Stimulated activated CD8-positive, alpha-beta memory T cell treated with anti-CD3 and anti-CD28 coated beads, Interleukin-2, amount 100 ng/mL, for 1 hour (primary cell): ENCODE data around the gene OR10A3.
"Not testable (repeated sequence)": the region's sequence is repeated elsewhere in the genome, so short reads cannot be mapped to it uniquely, and the experiment has no call there.

Source experiments
- DNase-seq, 2 donors: peaks; one replicate each; pipeline ENCODE4 v3.0.0-alpha.2; 2020; ENCODE audit warnings: low read depth in 2 of 2

The OR10A3 gene

GRCh38 chr11:7941608-7942007, at the start of gene OR10A3:
Gene OR10A3 (minus strand): TSS chr11:7941708. CDS start chr11:7939520, 2,188 bp downstream.
- no peak for DNase-seq

- not testable (repeated sequence) for DNase-seq
Observed at GRCh38 chr11:7987560-7987883, 46.0 kb upstream of the OR10A3 start.

DNA sequence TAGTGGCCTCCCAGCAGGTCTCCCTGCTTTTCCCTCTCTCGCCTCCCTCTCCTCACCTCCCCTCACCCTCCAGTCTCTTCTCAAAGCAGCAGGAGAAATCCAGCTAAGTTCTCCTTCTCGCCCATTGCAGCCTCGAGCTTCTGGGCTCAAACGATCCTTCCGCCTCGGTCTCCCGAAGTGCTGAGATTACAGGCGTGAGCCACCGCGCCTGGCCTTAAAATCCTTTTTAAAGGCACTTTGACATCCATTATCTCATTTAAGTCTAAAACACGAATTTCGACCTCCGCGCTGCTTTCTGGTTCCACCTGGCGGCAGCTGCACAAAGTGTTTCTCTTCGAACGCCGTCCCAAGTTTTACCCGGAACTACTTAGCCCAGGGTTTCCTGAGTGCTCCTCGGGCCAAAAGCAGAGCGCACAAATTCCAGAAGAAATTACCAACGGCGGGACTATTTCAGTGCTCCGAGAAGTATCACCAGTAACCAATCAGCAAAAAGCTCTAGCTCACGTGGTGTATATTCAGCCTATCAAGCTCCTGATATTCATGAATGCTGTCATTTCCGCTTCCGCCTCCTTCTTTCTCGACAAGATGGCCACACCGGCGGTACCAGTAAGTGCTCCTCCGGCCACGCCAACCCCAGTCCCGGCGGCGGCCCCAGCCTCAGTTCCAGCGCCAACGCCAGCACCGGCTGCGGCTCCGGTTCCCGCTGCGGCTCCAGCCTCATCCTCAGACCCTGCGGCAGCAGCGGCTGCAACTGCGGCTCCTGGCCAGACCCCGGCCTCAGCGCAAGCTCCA, 45.5 kb upstream of the OR10A3 start, which contains the start of gene EIF3F:
Gene EIF3F, plus strand, starts transcription at position 570 of the 792 bp plus-strand sequence. Its CDS starts 16 bp downstream, at position 586.
- DNase-seq = peak; percentile 70 to 77

GRCh38 chr11:7983832-7984590, 42.5 kb upstream of the OR10A3 start:
- DNase-seq = no peak

DNA sequence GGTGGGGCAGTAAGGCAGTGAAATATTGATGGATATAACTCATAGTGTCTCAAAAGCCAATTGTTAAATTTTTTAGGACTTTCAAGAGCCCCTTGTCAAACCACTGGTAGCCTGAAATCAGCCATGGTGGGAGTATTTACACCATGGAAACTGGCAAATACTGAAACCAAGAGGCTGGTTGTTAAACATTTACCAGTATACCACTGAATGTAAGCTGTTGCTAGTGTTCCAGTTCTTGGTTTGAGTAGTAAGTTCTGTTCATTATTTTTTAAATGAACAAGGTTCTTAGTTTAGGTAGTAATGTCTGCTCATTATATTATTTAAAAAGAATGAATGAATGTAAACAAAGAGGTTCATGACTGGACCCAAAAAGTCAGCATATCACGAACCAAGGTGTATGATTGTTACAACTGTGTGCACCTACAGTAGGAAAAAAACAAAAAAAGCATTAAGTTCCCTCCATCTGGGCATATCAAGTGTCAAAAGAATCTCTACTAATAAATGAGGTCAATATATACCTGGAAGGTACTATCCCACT, 41.1 kb upstream of the OR10A3 start:
- DNase-seq = no peak

- no peak for DNase-seq
Observed at GRCh38 chr11:7981619-7982157, 40.2 kb upstream of the OR10A3 start.

- no peak for DNase-seq
Observed at GRCh38 chr11:7977232-7977917, 35.9 kb upstream of the OR10A3 start.

- DNase-seq = no peak
Observed at GRCh38 chr11:7974668-7975067, 33.2 kb upstream of the OR10A3 start.

DNA sequence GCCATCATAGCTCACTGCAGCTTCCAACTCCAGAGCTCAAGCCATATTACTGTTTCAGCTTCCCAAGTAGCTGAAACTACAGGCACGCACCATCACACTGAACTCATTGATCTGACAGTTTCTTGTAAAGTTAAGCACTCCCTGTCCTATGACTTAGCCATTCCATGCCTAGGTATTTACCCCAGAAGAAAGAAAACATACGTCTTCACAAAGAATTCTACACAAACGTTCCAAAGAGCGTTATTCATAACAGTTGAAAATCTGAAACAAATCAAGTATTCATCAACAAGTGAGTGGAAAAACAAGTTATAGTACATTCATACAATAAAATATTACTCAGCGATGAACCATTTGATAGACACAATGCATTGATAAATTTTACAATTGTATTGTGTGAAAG, 31.5 kb upstream of the OR10A3 start:
- no peak for DNase-seq

- DNase-seq = no peak
Observed at GRCh38 chr11:7971846-7972245, 30.3 kb upstream of the OR10A3 start.

GRCh38 chr11:7969756-7970646, 28.5 kb upstream of the OR10A3 start:
- DNase-seq = no peak

GRCh38 chr11:7968686-7969085, 27.2 kb upstream of the OR10A3 start:
- DNase-seq = no peak

DNA sequence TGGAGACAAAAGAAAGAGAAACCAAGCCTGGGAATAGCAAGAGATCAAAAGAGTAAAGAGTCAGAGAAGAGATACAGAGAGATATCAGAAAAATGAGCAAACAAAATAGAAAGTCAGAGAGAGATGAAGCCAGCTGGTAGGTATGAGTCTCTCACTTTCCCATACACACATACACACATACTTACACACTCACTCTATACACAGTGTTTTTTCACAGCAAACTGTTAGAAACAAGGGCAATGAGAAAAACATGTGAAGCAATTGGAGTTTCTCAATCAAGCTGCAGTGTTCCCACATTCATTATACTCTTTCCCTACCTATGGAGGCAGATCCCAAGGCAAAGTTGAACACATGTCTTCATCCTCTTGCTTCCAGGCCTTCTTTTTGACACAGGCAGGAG, 26.3 kb upstream of the OR10A3 start:
- no peak for DNase-seq

DNA sequence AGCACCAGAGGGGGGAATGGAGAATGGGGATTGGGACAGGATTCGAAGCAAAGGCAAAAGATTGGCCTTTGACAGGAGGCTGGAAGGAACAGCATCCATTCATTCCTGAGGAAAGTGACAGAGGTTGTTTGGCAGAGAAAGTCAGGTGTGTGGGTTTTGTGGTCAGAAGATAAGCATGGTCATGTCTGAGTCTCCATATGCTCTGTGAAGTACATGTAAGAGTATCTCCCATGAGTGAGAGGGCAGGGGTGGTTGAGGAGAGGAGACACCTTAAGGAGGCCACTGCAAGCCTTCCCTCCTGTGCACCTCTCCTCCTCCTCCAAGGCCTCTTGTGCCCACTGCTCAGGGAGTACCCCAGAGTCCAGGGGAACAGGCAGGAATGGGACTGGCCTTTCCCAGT, 25.6 kb upstream of the OR10A3 start:
- DNase-seq = no peak

DNA sequence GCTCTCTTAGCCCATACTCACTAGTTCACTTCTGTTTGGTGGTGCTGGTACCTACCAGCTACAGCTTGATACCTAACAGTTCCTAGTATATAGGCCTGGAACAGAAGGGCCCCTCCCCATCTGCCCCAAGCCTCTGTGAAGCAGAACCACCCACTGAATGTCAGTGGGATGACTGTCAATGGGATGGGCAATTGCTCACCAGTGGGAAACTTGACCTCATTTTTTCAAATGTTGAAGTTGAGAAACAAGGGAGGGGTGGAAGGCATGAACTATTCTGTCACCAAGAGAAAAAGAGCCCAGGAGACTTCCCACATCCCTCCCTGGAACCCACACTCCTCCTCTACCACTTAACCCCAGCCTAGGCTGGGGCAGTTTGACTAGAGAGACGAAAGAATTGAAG, 23.9 kb upstream of the OR10A3 start, which contains the start of gene NLRP10:
Gene NLRP10, minus strand, starts transcription at position 62 of the 400 bp plus-strand sequence. CDS start 1,952 bp downstream, outside the sequence.
- DNase-seq = no peak

GRCh38 chr11:7964873-7965272, 23.4 kb upstream of the OR10A3 start:
- DNase-seq = no peak

GRCh38 chr11:7964261-7964660, 22.8 kb upstream of the OR10A3 start:
- no peak for DNase-seq

- DNase-seq = no peak
Observed at GRCh38 chr11:7955191-7955590, 13.7 kb upstream of the OR10A3 start.

DNA sequence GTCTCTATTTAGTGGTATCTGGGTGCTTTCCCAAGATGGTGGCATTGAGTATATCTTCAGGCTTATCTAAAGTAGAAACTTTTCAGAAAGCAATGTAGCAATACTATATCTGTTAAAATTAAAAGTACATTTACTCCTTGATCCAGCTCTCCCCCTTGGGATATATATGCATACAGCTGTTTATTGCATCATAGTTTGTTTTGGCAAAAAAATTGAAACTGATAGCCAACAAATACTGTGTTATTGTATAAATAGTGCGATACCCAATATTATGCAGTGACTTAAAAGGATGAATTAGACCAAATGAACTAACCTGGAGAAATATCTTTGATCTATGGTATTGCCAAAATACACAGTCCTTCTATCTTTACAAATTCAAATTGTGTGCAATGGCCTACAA, 8.4 kb upstream of the OR10A3 start:
- DNase-seq = no peak

DNA sequence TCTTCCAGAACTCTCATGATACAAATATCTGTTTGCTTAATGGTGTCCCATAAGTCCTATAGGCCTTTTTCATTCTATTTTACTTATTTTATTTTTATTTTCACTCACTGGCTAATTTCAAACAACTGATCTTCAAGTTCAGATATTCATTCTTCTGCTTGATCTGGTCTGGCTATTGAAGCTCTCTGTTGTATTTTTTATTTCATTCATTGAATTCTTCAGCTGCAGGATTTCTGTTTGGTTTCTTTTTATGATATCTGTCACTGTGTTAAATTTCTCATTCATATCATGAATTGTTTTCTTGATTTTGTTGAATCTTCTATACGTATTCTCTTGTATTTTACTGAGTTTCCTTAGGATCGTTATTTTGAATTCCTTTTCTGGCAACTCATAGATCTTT, 2.6 kb upstream of the OR10A3 start:
- DNase-seq = no peak

DNA sequence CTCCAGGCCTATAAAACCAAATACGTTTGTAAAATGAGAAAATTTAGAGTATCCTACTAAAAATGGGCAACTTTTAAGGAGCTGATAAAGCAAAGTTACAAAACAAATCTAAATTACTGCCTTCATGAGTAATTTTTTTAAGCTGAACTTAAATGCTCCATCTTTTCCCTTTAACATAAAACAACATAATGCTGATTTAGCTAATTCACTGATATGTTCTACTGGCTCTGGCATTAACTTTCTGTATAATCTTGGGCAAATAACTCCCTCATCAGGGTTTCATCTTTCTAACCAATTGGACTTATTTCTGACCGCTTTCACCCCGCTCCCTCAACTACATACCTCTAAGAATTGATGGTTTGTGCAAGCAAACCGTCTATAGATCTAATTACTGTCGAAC, 362 bp downstream of the OR10A3 start:
- no peak for DNase-seq
